HG03575 (cell line): ENCODE results near the gene PITPNC1.
"Not testable (repeated sequence)": the region's sequence is repeated elsewhere in the genome, so short reads cannot be mapped to it uniquely, and the experiment has no call there.

Source experiments
- ATAC-seq: cut with Tn5 transposase; IDR thresholded peaks from one replicate; pipeline ENCODE4 v1.9.1; 2021; ENCODE audit not compliant: unreplicated experiment, insufficient number of reproducible peaks, low FRiP score; ENCODE audit errors: extremely low read depth

PITPNC1 gene

DNA sequence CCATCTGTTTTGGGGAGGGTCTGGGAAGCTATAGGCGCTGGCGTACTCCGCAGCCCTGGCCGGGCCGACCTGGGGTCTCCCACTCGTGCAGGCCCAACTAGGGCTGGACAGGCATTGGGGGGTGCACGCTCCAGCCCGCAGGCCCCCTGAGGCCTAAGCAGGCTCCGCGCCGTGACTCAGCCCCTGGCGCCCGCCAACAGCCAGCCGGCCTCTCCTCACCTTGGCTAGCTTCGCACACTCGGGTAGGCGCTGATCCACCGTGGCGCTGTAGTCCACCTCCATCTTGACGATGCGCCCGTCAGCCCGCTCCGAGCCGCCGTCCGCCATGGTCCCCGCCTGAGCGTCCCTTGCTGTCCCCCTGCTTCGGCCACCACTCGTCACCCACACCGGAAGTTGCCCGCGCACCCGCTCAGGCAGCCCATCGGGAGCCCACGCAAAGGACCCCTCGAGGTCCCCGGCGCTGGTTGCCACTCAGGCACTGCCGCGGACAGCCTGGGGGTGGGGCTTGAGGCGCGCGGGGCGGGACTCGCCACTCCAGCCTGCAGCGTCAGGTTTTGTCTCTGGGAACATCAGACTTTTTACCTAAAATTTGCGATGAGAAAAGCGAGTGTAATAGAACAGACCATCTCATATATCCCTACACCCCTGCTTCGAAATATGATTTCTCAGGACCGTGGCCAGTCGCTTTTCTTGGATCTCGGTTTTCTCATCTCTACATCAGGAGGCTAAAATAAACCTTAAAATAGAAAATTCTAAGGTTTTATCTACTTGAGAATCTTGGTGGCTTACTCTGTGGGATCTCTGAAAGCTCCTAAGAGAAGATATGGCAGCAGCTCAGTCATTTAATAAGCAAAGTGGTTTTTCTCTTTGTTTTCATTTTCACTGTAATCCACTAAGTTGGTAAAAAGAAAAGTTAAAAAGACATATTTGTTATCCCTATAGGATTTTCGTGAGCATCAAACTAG lies 10.6 kb upstream of the PITPNC1 start, which contains the start of gene PSMD12:
PSMD12 (minus strand) TSS at position 385 of the 965 bp plus-strand sequence; CDS start at position 327, 58 bp downstream.
- ATAC-seq: no peak

DNA sequence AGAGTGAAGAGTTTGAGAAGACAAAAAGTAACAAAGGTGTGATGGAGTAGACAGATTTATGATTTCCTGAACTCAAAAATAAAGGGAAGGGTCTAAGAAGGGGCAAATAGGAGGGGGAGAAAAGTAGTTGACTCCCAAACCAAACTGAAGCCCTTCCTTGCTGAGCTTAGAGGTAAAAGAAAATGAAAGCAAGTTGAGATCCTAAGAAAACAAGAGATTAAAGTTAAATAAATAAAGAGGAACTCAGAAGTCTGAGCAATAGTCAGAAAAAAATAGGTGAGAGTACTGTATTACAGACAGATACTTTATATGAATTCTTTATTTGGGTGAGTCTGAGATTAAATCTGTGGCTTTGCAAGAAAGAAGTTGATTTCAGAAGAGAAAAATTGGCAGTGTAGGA lies 7.4 kb upstream of the PITPNC1 start:
- no peak for ATAC-seq

DNA sequence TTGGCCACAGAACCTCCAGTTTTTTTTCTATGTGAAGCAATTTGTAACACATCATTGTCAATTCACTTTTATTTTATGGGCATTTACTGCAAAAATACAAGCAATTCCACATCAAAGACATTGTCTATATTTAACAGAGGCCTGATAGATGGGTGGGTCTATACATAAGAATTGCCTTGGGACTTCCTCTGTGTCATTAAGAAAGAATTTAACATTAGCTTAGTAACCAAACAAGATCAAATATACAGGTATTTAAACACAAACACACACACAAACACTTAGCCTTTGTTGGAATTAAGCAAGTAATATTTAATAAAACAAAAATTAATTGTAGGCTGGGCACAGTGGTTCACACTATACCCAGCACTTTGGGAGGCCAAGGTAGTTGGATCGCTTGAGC lies 4.3 kb upstream of the PITPNC1 start:
- no peak for ATAC-seq

DNA sequence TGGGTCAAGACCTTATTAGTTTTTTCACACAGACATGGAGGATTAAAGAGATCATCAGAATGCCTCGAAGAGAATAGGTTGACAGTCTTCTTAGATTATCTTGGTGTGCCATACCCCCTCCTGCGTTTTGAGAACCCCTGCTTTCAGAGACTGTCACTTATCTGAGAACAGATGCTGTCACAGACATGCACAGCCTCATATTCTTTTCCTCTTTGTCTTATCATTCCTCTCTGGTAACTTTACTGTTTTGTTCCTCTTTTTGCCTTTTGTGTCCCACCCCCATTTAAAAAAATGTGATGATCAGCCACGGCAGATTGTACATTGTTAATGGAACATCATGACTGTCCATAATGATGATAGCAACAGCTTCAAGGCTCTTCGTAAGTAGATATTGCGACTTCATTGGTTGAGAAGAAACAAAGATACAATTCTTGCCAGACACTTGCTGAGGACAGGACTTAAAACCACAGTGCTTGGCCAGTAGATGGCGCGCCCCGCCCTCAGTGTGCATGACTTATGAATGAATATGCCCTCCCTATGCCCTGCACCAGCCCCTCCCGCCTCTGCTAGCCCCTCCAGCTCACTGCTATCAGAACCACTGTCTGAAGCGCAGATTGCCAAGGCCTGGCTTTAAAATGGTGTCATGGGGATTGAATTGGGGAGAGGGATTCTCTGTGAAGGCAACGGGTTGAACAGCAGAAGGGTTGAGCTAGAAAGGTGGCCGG lies 2.6 kb upstream of the PITPNC1 start:
- ATAC-seq: no peak

GRCh38 chr17:67375054-67375427 lies 2.0 kb upstream of the PITPNC1 start:
- ATAC-seq: no peak

GRCh38 chr17:67375716-67376115 lies 1.4 kb upstream of the PITPNC1 start:
- ATAC-seq: no peak

- ATAC-seq: no peak
These were observed 705 bp upstream of the PITPNC1 start for GRCh38 chr17:67376415-67376736.

DNA sequence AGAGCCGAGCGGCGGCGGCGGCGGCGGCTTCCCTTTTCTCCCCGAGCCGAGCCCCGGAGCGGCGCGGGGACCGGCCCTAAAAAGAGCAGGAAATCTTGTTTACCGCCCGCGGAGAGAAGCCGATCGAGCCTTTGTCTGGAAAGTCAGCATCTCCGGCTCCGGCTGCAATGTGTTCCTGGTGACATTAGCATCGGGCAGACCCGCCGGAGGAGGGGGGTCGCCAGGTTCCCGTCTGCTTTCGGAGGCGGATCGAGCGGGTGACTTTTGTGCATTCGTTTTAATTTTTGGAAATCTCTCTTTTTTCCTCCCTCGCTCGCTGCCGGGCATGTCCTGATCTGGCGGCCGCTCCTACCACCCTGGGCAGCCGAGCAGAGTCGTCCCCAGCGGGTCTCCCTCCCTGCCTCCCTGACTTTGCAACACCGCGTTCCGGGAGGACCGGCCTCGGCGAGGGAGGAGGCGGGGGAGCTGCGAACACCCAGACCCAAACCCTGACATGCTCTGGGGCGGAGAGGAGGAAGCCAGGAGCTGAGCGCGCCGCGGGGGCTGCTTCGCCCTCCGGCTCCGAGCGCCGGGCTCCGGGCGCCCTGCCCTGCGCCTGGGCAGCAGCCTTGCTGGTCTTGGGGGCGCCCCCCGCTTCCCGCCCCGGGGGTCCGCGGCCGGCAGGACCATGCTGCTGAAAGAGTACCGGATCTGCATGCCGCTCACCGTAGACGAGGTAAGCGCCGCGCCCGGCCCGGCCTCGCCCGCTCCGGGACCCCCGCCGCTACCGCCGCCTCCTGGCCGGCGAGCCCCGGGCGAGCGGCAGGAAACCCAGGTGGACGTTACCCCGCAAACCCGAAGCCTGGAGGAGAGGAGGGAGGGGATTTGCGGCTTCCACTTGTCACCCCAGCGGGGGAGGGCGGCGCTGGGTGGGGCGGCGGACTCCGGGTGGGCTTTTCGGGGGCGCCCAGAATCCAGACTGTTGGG lies 690 bp downstream of the PITPNC1 start:
- no peak for ATAC-seq

DNA sequence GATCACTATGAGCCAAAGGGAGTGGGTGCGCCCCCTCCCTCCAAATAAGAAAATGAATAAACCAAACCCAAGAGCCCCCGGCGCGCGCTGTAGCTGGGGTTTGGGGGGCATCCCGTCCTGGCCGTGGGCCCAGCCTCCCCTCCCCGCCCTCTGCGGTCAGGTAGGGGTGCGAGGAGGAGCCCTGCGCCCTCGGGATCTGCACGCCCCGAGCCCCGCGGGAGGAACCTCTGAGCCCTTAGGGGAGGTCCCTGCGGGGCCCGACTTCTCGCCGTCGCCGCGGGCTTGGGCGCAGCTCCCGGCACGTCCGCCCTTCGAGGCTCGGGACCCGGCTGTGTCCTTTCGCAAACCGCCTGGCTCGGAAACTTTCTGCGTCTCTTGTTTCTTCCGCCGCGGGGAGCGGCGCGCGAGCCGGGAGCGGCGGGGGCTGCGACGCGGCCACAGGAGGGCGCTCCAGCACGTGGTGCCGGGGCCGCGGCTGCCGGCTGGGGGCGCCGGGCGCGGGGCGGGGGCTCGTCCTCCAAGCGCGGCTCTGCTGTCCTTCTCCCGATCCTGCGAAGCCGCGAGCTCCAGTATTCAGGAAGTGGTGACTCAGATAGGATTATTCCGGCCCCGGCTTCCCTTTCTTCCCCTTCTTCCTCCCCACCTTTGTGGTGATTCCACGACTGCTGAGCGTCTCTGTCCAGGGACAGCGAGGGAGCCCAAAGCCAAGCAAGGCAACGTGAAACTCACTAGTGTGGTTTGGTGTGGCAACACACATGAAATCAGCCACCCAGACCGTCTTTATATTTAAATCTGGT lies 1.6 kb downstream of the PITPNC1 start:
- ATAC-seq: no peak

GRCh38 chr17:67379251-67379630 lies 2.2 kb downstream of the PITPNC1 start:
- ATAC-seq: no peak

DNA sequence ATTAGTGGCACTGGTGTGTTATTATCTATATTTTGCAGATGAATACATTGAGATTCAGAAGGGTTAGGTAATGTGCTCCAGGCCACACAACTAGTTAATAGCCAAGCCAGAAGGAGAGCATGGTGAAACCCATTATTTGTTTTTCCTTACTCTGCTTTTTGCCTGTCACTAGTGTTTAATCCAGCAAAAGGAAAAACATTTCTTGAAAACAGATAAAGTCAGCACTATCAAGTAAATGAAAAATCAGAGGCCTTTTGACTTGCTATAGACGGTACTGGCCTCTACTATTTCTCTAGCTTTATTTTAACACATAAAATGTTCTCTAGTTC lies 4.8 kb downstream of the PITPNC1 start:
- ATAC-seq: no peak

GRCh38 chr17:67385122-67385988 lies 8.3 kb downstream of the PITPNC1 start:
- ATAC-seq: no peak

GRCh38 chr17:67386965-67387551 lies 10.0 kb downstream of the PITPNC1 start:
- ATAC-seq: no peak

- ATAC-seq: not testable (repeated sequence)
These were observed 11.5 kb downstream of the PITPNC1 start for GRCh38 chr17:67388536-67388935.

DNA sequence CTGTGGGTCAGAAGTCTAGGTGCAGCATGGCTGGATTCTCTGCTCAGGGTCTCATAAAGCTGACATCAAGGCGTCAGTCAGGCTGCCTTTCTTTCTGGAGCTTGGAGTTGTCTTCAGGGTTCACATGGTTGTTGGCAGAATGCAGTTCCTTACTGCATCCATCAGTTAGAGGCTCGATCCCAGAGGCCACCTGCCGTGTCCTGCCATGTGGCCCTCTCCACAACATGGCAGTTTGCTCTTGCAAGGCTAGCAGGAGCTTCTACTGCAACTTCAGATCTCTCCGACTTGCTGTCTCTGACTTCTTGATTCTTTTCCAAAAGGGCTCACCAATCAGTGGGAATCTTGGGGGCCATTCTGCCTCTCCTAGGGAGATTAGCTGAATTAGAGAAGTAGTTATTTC lies 11.9 kb downstream of the PITPNC1 start:
- ATAC-seq: no peak

DNA sequence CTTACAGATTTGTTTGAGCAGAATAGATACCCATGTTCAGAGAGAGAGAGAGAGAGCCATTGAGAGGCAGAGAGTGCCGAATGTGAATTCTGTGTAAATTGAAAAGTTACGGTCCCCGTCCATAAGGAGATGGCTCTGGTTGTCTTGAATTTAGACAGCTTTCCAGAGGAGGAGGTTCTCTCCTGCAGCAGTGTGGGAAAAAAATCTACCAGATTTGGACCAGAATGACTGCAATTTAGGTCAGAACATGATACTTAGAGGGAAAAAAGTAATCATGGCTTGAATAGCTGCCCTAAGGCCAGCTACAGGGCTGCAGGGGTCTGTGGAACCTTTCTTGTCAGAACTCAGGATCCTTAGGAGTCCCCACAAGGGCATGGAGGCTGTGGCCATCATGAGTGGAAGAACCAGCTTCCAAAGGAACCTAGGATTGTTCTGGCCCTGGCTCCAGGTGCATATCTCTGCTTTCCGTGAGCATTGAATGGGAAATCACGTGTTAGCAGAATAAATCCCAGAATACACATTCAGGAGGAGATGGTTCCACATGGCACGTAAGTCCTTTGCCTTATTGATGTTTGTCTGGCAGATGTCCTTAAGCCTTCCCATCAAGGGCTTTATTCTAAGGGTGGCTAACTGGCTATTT lies 13.0 kb downstream of the PITPNC1 start:
- ATAC-seq: no peak
